Measurements from ENCODE around the gene KRT73.

The KRT73 gene

DNA sequence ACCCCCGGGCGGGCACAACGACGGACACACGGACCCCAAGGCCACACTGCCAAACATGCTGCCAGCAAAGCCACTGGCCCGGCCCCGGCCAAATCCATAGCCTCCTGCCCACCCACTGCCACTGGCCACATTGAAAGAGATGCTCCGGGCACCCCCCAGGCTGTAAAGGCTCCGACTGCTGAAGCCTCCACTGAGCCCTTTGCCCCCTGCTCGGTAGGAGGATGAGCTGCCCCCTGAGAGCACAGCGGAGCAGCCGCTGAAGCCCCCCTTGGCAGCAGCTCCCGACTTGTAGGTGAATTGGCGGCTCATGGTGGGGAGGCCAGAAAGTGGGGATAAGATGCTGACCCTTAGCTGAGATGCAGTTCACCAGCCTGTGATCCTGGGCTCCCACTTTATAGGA is at the start of gene KRT73:
TSS of gene KRT73 (minus strand) at position 344 of the 400 bp plus-strand sequence. CDS start at position 309, 35 bp downstream.
- no peak for DNase-seq (ENCODE audit: low read depth)
- TF ChIP-seq, protein P1, sequence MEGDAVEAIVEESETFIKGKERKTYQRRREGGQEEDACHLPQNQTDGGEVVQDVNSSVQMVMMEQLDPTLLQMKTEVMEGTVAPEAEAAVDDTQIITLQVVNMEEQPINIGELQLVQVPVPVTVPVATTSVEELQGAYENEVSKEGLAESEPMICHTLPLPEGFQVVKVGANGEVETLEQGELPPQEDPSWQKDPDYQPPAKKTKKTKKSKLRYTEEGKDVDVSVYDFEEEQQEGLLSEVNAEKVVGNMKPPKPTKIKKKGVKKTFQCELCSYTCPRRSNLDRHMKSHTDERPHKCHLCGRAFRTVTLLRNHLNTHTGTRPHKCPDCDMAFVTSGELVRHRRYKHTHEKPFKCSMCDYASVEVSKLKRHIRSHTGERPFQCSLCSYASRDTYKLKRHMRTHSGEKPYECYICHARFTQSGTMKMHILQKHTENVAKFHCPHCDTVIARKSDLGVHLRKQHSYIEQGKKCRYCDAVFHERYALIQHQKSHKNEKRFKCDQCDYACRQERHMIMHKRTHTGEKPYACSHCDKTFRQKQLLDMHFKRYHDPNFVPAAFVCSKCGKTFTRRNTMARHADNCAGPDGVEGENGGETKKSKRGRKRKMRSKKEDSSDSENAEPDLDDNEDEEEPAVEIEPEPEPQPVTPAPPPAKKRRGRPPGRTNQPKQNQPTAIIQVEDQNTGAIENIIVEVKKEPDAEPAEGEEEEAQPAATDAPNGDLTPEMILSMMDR (IDR thresholded peaks at IDR 0.05; ENCODE audit: low read length, missing control alignments) = no peak
- no peak within 1 kb of the TSS for H3K4me3 ChIP-seq (replicated peaks; ENCODE audit: low read depth, low read length)

DNA sequence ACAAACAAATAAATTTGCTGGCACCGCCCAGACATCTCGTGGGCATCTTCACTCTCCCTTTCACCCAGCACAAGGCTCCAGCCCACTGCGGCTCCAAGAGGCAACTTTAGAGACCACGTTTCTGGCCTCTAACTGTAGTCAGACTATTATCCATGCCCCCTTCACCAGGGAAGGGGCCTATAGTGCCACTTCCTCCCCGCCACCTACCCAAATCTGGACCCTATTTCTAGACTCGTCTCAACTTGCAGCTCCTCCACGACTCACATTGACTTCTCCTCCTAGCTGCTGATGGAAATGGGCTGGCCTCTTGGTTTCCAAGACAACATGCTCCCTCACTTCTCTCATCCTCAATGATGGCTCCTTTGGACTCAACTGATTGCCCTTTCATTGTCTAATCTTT is 49.6 kb upstream of the KRT73 start:
- no peak for DNase-seq (ENCODE audit: low read depth)
- no peak overlapping the region for H3K4me3 ChIP-seq (replicated peaks; ENCODE audit: low read depth, low read length)
- TF ChIP-seq, protein P1 (IDR thresholded peaks at IDR 0.05; ENCODE audit: low read length, missing control alignments) = no peak

DNA sequence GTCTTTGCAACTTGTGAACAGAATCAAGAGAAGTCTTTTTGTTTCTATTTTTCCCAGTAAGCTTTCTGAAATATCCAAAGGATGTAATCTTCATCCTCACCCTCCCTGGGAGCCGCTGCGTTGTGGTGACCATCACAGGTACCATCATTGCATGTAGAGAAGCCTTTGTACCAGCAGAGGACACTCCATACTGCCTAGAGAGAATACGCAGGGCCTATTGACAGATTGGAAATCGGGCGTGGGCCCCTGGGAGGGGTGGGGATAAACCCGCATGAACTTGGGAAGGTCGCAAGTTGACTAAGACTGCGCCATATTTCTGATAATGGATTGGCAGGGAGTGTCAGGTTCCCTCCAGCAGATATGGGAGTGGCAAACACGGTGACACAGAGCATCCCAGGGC is 49.1 kb upstream of the KRT73 start:
- DNase-seq (ENCODE audit: low read depth) = no peak
- TF ChIP-seq, protein P1 (IDR thresholded peaks at IDR 0.05; ENCODE audit: low read length, missing control alignments) = peak; percentile 33
- no peak overlapping the region for H3K4me3 ChIP-seq (replicated peaks; ENCODE audit: low read depth, low read length)

DNA sequence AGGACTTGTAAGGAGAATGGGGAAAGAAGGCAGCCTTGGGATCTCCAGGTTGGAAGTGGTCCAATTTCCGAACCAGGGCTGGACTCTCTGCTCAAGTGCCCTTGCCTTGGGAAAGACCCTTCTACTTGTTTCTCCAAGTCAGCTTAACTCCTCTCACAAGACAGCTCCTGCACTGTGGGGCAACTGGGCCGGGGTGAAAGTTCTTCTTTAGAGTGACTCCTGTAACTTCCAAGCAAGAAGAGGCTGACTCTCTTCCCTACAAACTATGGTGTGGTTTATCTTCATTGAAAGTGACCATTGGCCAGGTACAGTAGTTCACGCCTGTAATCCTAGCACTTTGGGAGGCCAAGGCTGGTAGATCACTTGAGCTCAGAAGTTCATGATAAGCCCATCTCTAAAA is 48.1 kb upstream of the KRT73 start:
- DNase-seq (ENCODE audit: low read depth) = no peak
- TF ChIP-seq, protein P1 (IDR thresholded peaks at IDR 0.05; ENCODE audit: low read length, missing control alignments) = no peak
- no peak overlapping the region for H3K4me3 ChIP-seq (replicated peaks; ENCODE audit: low read depth, low read length)

DNA sequence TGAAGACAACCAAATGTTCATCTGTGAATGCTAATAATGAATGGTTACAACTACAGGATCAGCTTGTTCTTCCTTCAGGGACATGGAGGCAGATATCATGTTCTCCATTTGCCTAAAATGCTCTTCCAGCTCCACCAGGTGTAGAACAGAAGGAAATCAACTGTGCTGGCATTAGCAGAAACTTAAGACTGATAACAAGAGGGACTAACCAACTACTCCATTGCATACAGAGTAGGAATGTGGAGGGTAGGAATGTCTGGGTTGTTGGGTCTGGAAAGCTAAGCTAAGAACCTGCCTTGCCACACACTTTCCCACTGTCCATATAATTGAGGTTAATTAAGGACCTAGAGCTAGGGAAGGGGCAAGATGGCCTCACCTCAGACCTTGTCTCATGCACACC is 45.1 kb upstream of the KRT73 start:
- no peak overlapping the region for H3K4me3 ChIP-seq (replicated peaks; ENCODE audit: low read depth, low read length)
- DNase-seq (ENCODE audit: low read depth) = no peak
- TF ChIP-seq, protein P1 (IDR thresholded peaks at IDR 0.05; ENCODE audit: low read length, missing control alignments) = no peak

DNA sequence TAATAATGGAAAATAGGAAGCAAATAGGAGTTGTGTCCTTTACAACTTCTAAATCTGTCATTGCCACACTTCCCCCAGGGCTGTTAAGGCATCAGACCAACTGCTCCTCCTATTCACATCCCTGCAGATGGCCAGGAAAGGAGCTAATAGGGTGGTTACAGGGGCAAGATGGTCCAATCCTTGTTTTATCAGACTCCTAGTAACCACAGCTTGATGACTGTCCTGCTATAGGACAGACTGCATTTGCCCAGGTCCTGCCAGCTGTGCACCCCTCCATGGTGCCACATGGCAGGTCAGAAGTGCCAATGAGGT is 44.5 kb upstream of the KRT73 start:
- no peak for DNase-seq (ENCODE audit: low read depth)
- H3K4me3 ChIP-seq (replicated peaks; ENCODE audit: low read depth, low read length) = no peak overlapping the region
- TF ChIP-seq, protein P1 (IDR thresholded peaks at IDR 0.05; ENCODE audit: low read length, missing control alignments) = no peak

DNA sequence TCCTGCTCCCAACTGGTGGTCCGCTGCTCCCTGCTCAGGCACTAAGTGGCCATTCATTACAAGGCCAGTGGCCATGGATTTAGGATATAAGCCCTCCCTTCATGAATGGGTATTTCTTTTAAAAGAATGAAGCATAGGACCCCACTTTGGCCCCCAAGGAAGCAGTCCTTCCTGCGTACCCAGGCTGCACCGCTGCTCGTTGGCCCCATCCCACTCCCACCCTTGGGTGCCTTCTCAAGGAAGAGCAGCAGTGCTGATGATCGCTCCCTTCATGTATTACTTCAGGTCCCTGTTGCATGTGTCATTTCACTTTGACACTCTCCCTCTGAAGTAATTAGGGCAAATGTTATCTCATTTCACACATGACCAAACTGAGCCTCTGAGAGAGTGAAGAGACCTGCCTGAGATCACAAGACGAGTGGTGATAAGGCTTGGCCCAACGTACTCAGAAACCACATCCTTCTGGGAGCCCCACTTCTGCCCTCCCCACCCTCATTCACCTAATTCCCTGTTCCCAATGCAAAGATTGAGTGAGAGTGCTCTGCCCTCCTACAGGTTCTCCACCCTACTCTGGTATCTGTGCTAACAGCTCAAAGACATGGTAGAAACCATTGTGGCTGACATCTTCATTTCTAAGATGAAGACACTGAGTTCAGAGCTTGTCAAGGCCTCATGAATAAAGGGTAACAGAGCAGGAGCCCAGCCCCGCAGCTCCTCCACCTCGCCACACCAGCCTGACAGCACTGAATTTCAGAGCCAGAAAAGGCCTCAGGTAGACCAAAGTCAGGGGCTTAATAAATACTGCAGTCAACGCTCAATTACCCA is 43.9 kb upstream of the KRT73 start:
- no peak for DNase-seq (ENCODE audit: low read depth)
- TF ChIP-seq, protein P1 (IDR thresholded peaks at IDR 0.05; ENCODE audit: low read length, missing control alignments) = no peak
- no peak overlapping the region for H3K4me3 ChIP-seq (replicated peaks; ENCODE audit: low read depth, low read length)
